Body of pancreas (tissue), 4 donors: ENCODE measurements around the gene LCE7A. TPM values are rescaled to one million over a fixed set of nuclear protein-coding genes. Genes with fewer than 3 reads are reported as not detected.

Experiments
- ATAC-seq: fragments of 150-250 bp; one replicate; pipeline ENCODE4 v1.9.1; 2016
- DNase-seq, 4 donors: peaks; one replicate each; pipeline ENCODE4 v3.0.0-alpha.2; 2019
- H3K27ac ChIP-seq, 4 donors: fragments of 200-600 bp; sonication (generic); 1 replicate in 3 of 4; 2 replicates in 1 of 4; pipeline versions ENCODE4 v1.5.1 to v1.6.1; 2016 to 2019; ENCODE audit warnings: mild to moderate bottlenecking in 1 of 4, mixed read lengths in 1 of 4, moderate library complexity in 1 of 4
- H3K27me3 ChIP-seq, 2 donors: fragments of 200-600 bp; sonication (generic); one replicate each; pipeline ENCODE4 v1.6.0; 2016; ENCODE audit warnings: mild to moderate bottlenecking in 1 of 2
- H3K36me3 ChIP-seq, 2 donors: fragments of 200-600 bp; sonication (generic); replicated peaks in 1 of 2; 2 replicates each; pipeline ENCODE4 v1.5.1; 2016; ENCODE audit warnings: low read depth in 2 of 2; ENCODE audit not compliant: insufficient read depth in 1 of 2
- H3K4me1 ChIP-seq: fragments of 200-600 bp; sonication (generic); one replicate; pipeline ENCODE4 v1.6.0; 2016
- H3K4me3 ChIP-seq, 2 donors: fragments of 200-600 bp; sonication (generic); 1 replicate in 1 of 2; 2 replicates in 1 of 2; pipeline ENCODE4 v1.5.1; 2016 to 2019
- H3K9me3 ChIP-seq, 3 donors: fragments of 200-600 bp; sonication (generic); 1 replicate in 2 of 3; 2 replicates in 1 of 3; pipeline ENCODE4 v1.5.1; 2016
- POLR2A ChIP-seq, 3 donors: fragments of 450-650 bp; IDR thresholded peaks; one replicate each; pipeline ENCODE4 v1.6.1; 2016; ENCODE audit warnings: antibody characterized with exemption in 3 of 3, mild to moderate bottlenecking in 2 of 3
- WGBS, 2 donors: methylation state at CpG; one replicate each; pipeline ENCODE4 v1.1.5; 2017; 5-methylcytosine and 5-hydroxymethylcytosine counted together
- intact Hi-C: fragments of 100-400 bp; cut with DNase I; formaldehyde crosslinking; loops from one replicate; pipeline ENCODE4 v1.15.1; 2023
- total RNA-seq, 2 donors: library from RNA; depleted of rRNA; stranded (reverse); fragments of >200 nt; gene quantifications; one replicate each; pipeline ENCODE4 v1.1.0, GENCODE V29; 2016
- TF ChIP-seq, protein P1 (sequence below), 7 experiments: fragments of 450-650 bp in 4 of 7; fragments of 200-600 bp in 3 of 7; sonication (generic) in 3 of 7; IDR thresholded peaks; one replicate each; pipeline ENCODE4 v1.5.1; 2016 to 2019; ENCODE audit warnings: antibody characterized with exemption in 7 of 7

The LCE7A gene
- total RNA-seq, 2 donors from 2014 or later = not detected

DNA sequence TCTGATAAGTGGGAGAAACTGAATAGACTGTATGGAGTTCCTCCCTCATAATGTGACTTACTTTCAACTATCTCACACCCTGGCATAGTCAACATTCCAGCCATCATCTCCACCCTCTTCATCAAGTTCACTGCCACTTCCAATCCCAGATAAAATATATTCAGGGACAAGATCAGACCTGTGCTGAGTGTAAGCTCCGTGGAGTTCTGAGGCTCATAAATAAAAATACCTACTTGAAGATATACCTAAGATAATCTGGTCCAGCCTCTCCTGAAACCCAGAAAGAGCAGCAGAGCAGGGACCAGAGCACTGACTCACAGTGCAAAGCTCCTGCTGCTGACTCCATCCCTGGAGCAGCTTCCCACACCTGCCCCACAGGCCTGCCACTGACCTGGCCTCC lies 1.7 kb upstream of the LCE7A start:
- no peaks in the 10 kb centered on the region for H3K27me3 ChIP-seq
- DNase-seq (no peak), ATAC-seq (no peak)
- intact Hi-C loops = no loop called here
- TF ChIP-seq POLR2A (IDR thresholded peaks at IDR 0.05) = no peak
- TF ChIP-seq, protein P1, sequence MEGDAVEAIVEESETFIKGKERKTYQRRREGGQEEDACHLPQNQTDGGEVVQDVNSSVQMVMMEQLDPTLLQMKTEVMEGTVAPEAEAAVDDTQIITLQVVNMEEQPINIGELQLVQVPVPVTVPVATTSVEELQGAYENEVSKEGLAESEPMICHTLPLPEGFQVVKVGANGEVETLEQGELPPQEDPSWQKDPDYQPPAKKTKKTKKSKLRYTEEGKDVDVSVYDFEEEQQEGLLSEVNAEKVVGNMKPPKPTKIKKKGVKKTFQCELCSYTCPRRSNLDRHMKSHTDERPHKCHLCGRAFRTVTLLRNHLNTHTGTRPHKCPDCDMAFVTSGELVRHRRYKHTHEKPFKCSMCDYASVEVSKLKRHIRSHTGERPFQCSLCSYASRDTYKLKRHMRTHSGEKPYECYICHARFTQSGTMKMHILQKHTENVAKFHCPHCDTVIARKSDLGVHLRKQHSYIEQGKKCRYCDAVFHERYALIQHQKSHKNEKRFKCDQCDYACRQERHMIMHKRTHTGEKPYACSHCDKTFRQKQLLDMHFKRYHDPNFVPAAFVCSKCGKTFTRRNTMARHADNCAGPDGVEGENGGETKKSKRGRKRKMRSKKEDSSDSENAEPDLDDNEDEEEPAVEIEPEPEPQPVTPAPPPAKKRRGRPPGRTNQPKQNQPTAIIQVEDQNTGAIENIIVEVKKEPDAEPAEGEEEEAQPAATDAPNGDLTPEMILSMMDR (IDR thresholded peaks at IDR 0.05) = no peak
- no peaks in the 10 kb centered on the region for H3K9me3 ChIP-seq
- H3K27ac ChIP-seq = no peak overlapping the region
- 50% methylated on average over 1 of the region's 1 CpG for WGBS, 2 donors
- H3K4me1 ChIP-seq = no peaks in the 10 kb centered on the region
- no peaks in the 10 kb centered on the region for H3K36me3 ChIP-seq
- no peak overlapping the region for H3K4me3 ChIP-seq

DNA sequence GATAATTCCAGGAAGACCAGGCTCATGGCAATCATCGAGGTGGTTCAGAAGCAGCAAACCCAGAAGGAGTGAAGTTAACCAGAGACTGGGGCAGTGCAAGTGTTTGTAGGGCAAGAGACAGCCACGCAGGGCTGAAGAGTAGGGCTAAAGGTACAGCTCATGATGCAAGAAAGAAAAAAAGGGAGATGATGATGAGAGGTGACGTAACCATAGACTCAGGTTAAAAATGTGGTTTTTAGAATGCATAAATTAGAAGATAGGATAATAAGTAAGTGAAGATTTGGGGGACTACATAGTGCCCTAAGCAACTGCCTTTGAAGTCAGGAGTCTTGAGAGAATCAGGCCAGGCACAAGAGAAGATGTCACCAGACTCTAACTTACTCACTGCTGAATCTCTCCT lies 333 bp downstream of the LCE7A start:
- Histone ChIP-seq H3K27ac (no peak overlapping the region), H3K27me3 (no peaks in the 10 kb centered on the region), H3K4me3 (no peak overlapping the region), H3K36me3 (no peaks in the 10 kb centered on the region), H3K9me3 (no peaks in the 10 kb centered on the region), H3K4me1 (no peaks in the 10 kb centered on the region)
- ATAC-seq = no peak
- DNase-seq = no peak
- TF ChIP-seq POLR2A (IDR thresholded peaks at IDR 0.05) = no peak
- TF ChIP-seq, protein P1 (IDR thresholded peaks at IDR 0.05) = no peak
- intact Hi-C loops = no loop called here
- WGBS, 2 donors = 53 to 73% methylated on average over 3 of the region's 3 CpGs

DNA sequence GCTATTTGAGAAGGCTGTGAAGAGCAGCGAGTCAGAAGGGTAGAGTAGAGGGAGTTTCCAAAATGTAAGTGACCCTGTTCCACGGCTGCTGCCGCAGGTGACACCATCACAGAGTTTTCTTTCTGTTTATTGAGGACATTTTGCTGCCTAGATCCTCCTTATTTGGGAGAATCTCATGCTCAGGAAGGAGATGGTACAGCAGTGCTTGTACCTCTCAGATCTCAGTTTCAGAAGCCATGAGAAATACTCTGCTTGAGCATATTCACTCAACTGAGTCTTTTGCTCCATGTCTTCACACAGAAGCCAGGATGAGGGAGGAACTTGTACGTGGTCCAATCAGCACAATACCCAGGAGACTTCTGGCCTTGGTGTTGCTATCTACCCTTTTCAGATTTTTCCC lies 1.6 kb downstream of the LCE7A start:
- Histone ChIP-seq H3K4me1 (no peaks in the 10 kb centered on the region), H3K36me3 (no peaks in the 10 kb centered on the region), H3K27ac (no peak overlapping the region), H3K4me3 (no peak overlapping the region), H3K27me3 (no peaks in the 10 kb centered on the region), H3K9me3 (no peaks in the 10 kb centered on the region)
- no peak for TF ChIP-seq POLR2A (IDR thresholded peaks at IDR 0.05)
- DNase-seq (no peak), ATAC-seq (no peak)
- WGBS, 2 donors = 68 to 75% methylated on average over 4 of the region's 4 CpGs
- intact Hi-C loops = no loop called here

DNA sequence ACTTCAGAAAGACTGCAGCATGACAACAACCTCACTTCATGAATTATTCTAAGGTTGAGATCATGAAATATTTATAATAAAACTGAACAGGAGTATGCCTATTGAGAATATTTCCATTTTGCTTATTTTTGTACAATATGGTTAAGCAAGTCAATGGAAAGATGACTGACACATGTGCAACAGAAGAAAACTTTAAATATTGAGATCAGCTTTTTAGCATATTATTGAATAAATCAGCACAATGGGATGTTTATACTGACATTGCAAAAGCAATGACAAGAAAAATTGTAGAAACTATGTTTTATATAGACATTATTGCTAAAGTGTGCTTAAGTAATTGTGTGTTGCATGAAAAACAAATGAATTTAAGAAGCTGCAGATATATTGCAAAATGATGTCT lies 4.6 kb downstream of the LCE7A start:
- intact Hi-C loops = no loop called here
- H3K4me3 ChIP-seq = no peak overlapping the region
- no peaks in the 10 kb centered on the region for H3K36me3 ChIP-seq
- ATAC-seq (no peak), DNase-seq (no peak)
- H3K9me3 ChIP-seq = no peaks in the 10 kb centered on the region
- H3K4me1 ChIP-seq = no peaks in the 10 kb centered on the region
- no peaks in the 10 kb centered on the region for H3K27me3 ChIP-seq
- TF ChIP-seq, protein P1 (IDR thresholded peaks at IDR 0.05) = no peak
- TF ChIP-seq POLR2A (IDR thresholded peaks at IDR 0.05) = no peak
- H3K27ac ChIP-seq = no peak overlapping the region

DNA sequence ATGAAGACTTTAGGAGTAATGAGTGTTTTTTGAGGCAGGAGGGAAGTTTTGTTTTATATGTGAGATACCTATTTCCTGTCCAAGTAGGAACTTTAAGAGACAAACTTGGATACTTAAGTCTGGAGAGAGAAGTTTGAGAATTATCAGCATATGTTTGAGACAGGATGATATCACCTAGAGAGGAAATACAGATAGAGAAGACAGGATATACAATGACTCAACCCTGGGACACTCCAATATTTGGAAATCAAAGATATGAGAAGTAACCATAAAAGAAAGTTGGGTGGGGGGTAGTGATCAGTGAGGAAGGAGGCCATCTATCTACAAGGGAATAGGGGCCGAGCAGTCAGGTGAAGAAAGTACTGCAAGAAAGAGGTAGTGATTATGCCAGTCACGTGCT lies 6.5 kb downstream of the LCE7A start:
- ATAC-seq (no peak), DNase-seq (no peak)
- 52 to 53% methylated on average over 2 of the region's 2 CpGs for WGBS, 2 donors
- no peaks in the 10 kb centered on the region for H3K36me3 ChIP-seq
- intact Hi-C loops = no loop called here
- no peak overlapping the region for H3K4me3 ChIP-seq
- TF ChIP-seq, protein P1 (IDR thresholded peaks at IDR 0.05) = no peak
- TF ChIP-seq POLR2A (IDR thresholded peaks at IDR 0.05) = no peak
- H3K4me1 ChIP-seq = no peaks in the 10 kb centered on the region
- H3K27ac ChIP-seq = no peak overlapping the region
- H3K9me3 ChIP-seq = no peaks in the 10 kb centered on the region
- H3K27me3 ChIP-seq = no peaks in the 10 kb centered on the region
